ENCODE results near the gene TMEM139.

The TMEM139 gene

DNA sequence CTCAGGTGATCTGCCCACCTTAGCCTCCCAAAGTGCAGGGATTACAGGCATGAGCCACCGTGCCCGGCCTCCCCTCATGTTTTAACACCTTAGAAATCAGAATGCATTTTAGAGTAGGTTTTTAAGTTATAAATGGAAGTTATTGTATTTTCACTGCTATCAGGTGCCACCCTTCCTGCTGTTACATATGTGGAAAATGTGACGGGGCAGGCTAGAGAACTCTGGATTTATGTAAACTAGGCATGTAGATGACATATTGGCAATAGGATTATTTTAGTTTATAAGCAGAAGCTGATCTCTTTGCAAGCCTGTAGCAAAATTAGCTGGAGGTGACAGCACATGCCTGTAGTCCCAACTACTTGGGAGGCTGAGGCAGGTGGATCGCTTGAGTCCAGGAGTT, 5.5 kb downstream of the TMEM139 start:
- DNase-seq: no peak

DNA sequence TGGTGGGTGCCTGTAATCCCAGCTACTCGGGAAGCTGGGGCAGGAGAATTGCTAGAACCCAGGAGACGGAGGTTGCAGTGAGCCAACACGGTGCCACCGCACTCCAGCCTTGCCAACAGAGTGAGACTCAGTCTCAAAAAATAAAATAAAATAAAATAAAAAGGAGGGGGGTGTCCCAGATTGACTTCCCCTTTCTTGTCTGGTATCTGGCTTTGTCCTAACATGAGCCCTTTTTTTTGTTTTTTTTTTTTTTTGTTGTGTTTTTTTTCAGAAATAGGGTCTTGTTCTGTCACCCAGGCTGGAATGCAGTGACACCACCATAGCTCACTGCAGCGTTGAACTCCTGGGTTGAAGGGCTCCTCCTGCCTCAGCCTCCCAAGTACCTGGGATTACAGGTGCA, 8.1 kb downstream of the TMEM139 start:
- no peak for DNase-seq

DNA sequence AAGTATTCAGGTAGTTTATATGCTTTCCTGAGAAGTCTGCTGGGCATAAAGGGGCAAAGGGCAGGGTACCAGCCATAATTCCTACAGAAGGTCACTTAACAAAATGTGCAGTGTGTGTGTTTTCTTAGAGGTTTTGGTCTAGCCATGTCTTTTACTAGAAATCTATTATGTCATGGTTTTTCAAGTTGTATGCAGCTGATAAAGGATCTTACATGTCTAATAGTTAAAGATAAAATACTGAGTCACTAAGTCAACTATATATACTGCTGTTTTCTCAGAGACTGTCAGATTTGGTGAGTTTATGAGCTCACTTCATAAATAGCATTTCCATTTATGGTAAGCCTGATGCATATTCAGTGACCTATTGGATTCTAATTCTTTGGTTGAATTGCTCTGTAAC, 11.1 kb downstream of the TMEM139 start:
- DNase-seq: no peak

DNA sequence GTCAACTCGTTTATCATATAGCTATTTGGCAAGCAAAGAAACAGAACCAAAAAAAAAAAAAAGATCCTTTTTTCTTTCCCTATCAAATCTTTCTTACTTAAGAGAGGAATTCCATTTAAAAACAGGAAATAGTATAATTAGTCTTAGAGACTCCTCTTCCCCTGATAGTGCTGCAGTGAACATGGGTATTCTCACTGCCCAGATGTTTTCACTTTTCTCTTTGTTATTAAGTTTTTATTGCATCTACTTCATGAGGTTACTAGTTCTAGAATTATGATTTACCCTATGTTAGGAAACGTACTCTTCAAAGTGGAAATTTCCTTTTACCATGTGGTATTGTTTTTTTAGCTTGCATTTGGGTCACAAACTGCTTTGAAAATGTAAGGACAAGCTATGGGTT, 11.9 kb downstream of the TMEM139 start:
- no peak for DNase-seq

DNA sequence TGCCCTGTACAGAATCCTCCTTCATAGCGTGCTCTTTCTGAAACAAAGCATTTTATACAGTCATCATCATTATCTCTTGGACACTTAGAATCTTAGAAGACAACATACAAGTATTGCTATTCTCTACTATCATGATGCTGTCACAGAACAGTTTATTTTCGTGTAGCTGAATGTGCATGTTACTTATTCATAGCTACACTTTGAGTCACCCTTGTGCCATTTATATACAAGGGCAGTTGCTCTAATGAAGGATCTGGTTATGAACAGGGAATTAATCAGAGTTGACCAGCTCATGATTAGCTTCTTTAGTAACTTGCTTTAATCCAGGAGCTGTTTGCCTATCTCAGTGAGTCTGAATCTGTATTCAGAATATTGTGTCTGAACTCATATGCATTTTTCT, 14.6 kb downstream of the TMEM139 start:
- no peak for DNase-seq

DNA sequence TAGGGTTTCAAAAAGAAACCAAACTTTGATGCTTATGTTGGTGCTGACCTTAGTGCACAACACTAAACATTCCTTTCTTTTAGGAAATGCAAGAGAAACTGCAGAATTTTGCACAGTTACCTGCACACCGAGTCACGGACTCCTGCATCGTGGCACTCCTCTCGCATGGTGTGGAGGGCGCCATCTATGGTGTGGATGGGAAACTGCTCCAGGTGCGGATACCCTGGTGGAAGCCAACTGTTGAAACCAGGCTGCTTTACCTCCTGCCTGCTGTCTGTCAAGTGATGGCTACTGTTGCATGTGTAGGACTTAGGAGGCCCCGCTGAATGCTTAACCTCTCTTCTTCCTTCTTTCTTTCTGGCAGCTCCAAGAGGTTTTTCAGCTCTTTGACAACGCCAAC, 15.1 kb downstream of the TMEM139 start:
- DNase-seq: peak; percentile 59

DNA sequence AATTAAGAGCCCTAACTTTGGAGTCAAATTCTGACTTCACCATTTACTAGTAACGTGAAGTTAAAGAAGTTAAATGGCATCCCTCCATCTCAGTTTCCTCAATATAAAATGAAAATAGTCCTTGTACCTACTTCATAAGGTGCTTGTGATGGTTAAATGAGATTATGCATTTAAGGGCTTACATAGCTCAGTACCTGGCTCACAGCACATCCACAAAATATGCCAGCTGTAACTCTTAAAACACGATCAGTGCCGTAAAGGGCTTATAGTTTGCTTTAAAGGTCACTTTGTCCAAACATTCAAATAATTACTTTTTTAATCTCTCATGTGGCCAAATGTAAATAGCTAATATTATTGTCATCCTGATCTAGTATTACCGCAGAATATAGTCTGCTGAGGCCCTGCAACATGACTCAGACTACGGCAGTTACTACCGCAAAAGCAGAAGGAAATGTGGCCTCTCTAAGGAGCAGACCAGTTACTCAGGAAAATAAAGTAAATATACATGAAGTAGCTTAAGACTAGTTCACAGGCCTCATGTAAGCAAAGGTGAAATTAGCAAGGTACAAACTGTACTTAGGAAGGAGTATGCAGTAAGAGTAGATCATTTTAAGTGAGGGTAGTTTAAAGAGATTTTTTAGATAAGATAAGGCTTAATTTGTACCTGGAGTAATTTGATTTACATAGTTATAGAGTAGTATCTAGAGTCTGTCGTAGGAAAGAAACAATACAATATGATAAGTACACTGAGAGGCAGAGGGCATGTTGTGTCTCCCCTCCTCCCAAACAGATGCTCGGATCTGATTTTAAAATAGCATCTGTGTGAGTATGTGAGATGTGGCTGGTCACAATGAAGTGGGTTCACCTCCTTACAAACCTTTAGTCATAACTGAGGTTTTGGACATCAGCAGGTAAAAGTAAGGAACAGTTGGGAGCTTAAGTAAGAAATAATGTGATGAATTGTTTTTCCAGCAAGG, 16.5 kb downstream of the TMEM139 start:
- peak; percentile 28 for DNase-seq

DNA sequence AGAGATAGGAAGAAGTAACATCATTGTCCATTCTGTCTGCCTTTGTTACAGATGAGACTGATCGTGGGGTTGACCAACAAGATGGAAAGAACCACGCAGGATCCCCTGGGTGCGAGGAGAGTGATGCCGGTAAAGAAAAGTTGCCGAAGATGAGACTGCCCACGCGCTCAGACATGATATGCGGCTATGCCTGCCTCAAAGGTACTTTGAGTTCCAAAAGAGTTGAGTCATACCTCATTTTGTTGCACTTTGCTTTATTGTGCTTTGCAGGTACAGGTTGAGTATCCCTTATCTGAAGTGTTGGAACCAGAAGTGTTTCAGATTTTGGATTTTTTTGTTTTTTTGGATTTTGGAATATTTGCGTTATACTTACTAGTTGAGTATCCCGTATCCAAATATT, 19.0 kb downstream of the TMEM139 start:
- DNase-seq: no peak

DNA sequence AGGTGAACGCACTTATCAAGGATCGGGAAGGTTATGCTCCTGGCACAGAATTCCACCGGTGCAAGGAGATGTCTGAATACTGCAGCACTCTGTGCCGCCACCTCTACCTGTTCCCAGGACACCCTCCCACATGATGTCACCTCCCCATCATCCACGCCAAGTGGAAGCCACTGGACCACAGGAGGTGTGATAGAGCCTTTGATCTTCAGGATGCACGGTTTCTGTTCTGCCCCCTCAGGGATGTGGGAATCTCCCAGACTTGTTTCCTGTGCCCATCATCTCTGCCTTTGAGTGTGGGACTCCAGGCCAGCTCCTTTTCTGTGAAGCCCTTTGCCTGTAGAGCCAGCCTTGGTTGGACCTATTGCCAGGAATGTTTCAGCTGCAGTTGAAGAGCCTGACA, 20.2 kb downstream of the TMEM139 start:
- DNase-seq: no peak

DNA sequence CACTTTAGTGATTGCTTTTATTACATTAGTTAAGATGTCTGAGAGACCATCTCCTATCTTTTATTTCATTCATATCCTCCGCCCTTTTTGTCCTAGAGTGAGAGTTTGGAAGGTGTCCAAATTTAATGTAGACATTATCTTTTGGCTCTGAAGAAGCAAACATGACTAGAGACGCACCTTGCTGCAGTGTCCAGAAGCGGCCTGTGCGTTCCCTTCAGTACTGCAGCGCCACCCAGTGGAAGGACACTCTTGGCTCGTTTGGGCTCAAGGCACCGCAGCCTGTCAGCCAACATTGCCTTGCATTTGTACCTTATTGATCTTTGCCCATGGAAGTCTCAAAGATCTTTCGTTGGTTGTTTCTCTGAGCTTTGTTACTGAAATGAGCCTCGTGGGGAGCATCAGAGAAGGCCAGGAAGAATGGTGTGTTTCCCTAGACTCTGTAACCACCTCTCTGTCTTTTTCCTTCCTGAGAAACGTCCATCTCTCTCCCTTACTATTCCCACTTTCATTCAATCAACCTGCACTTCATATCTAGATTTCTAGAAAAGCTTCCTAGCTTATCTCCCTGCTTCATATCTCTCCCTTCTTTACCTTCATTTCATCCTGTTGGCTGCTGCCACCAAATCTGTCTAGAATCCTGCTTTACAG, 20.8 kb downstream of the TMEM139 start:
- DNase-seq: peak; percentile 70

DNA sequence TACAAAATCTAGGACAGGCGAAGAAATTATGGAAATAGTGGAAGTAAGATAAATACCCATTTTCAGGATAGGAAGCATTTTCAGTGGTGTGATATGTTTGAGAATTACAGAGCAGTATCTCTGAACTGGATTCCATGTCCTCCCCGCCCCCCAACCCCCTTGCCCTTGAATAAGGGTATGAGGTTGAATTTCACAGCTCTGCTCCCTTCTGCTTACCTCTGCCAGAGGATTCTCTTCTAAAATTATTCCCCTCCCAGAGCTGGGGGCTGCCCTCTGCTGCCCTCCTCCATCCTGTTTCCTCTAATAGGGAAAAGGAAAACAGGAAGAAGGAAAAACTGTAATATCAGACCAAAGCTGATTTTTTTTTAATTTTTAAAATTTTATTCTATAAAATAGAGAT, 23.9 kb downstream of the TMEM139 start:
- no peak for DNase-seq

DNA sequence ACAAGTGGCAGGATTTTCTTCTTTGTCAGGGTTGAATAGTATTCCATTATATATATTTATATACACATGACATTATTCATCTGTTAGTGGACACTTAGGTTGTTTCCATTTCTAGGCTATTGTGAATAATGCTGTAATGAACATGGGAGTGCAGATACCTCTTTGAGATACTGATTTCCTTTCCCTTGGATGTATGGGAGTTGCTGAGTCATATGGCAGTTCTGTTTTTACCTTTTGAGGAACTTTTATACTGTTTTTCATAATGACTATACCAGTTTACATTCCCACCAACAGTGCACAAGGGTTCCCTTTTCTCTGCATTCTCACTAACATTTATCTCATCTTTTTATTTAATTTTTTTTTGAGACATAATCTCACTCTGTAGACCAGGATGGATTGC, 29.4 kb downstream of the TMEM139 start:
- DNase-seq: no peak

DNA sequence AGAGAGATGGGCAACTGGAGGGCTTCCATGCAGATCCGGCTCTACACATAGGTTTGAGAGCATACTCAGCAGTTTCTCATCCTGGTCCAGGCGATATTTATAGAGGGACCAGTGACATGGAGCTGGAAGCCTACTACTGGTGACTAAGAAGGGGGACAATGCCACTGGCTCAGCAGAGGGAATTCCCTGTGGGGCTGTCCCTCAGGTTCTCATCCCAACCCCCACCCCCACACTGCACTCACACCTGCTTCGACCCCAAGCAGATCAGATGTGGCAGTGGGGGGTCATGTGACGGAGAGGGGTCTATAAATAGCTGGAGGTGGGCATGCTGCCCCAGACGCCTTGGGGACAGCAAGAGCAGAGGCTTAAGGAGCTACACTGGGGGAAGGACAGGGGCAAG, 31.0 kb downstream of the TMEM139 start, which contains the start of gene CLCN1:
TSS of gene CLCN1 (plus strand) at position 336 of the 400 bp plus-strand sequence. CDS start 102 bp downstream, outside the sequence.
- DNase-seq: no peak

DNA sequence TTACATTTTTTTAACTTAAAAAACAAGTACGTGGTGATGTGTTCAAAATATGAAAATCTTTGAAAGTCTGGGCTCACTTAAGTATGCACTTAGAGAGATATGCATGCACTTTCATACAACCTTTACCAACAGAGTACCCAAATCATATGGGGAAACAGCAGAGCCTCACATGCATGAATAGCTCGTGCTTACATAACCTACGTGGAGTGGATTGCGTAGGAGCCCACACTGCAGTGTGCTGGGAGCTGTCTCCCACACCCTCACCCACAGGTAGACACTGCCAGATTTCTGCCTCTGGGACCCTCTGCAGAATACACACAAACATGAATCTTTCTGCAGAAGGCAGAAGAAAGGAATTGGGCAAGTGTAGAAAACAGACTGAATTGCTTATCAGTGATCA, 31.7 kb downstream of the TMEM139 start:
- DNase-seq: no peak

DNA sequence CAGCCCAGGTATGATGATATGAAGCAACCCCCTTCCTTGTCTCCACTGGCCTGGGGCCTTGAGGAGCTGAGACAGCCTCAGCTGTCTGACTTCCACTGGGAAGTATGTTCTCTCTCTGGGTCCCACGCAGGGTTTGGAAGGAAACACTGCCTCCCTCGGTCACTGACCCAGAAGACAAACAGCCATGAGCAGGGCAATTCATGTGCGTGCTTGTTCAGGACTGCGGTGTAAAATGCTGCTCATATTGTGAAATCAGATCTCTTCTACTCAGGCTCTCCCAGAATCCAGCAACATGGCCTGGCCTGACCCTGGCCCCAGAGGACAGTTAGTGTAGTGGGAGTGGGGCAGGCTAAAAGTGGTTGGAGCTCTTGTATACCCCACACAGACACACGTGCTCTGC, 33.9 kb downstream of the TMEM139 start:
- no peak for DNase-seq

DNA sequence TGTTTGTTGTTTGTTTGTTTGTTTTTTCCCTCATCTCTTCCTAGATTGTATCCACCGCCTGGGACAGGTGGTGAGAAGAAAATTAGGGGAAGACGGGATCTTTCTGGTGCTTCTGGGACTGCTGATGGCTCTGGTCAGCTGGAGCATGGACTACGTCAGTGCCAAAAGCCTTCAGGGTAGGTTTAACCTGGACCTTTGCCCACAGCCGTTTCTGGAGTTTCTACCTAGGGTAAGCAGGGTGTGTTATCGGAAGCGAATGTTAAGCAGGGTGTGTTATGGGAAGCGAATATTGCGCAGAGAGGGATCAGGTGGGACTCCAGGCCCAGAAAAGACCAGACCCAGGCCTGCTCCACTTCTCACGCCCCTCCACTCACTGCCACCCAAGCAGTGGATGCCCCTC, 35.9 kb downstream of the TMEM139 start:
- DNase-seq: no peak

DNA sequence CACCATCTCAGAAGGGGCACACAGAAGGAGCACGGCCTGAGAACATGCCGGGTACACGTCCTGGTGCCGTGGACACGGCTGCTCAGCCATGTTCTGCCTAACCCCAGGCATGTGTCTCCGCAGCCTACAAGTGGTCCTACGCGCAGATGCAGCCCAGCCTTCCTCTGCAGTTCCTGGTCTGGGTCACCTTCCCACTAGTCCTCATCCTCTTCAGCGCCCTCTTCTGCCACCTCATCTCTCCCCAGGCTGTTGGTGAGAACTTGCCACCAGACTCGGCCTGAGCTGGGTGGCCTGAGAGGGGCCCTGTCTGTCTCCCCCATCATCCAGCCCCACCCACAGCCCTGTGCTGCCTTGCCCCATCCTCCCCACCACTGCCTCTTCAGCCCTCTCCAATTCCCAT, 36.5 kb downstream of the TMEM139 start:
- DNase-seq: no peak

DNA sequence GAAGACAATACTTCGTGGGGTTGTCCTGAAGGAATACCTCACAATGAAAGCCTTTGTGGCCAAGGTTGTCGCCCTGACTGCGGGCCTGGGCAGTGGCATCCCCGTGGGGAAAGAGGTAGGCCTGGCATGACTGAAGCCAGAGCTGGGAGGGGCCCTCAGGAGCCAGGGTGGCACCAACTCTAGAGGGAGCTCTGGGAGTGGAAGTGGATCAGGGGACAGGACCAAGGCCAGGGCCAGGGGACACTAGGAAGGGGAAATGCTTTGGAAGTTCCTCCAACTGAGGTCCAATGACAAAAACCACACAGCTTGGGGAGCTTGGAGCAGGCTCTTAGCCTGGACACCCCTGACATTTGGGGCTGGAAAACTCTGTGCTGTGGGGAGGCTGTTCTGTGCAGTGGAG, 37.0 kb downstream of the TMEM139 start:
- DNase-seq: peak; percentile 31

DNA sequence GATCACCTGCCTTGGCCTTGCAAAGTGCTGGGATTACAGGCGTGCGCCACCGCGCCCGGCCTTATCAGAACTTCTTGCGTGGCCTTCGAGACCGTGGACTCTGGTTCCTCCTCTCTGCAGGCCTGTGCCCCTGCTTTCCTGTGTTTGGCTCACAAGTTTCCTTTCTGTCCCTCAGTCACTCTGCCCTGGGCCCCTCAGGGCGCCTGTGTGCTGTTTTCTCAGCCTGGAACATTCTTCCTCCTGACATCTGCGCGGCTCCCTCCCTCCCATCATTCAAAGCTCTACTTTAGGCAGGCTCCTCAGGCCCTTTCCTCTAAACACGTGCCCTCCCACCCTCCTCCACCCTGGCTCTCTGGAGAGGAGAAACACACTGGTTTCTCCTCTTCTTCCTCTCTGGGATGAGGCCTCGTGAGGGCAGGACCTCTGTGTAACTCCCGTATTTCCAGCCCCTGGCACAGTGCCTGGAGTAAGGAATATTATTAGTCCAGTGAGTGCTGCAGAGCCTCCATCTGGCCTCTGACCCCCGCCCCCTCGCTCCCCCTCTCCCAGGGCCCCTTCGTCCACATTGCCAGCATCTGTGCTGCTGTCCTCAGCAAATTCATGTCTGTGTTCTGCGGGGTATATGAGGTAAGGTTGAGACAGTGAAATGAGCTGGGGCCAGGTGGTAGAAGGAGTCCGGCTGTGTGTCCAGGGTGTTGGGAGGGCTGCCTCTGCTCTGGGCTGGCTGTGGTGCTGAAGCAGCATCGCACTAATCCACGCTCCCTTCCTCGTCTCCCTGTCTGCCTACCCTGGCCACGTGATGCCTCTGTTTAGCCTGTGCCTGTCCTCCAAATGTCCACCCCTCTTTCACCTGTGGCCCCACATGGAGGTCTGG, 38.2 kb downstream of the TMEM139 start:
- no peak for DNase-seq

DNA sequence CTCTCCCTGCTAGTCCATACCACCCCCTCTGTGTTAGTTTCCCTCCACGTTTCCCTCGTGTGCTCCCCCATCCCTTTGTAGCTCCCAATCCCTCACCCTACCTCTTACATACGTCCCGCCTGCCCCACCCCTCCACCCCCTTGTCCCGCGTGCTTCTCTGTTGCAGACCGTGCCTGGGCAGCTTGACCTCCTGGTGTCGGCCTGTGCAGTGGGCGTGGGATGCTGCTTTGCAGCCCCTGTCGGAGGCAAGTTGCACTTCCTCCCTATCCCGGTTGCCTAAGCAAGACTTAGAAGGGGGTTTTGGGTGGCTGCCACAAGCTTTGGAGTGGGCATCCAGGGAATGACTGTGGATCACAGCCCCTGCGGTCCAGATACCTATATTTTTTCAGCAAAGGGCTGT, 38.9 kb downstream of the TMEM139 start:
- DNase-seq: no peak

DNA sequence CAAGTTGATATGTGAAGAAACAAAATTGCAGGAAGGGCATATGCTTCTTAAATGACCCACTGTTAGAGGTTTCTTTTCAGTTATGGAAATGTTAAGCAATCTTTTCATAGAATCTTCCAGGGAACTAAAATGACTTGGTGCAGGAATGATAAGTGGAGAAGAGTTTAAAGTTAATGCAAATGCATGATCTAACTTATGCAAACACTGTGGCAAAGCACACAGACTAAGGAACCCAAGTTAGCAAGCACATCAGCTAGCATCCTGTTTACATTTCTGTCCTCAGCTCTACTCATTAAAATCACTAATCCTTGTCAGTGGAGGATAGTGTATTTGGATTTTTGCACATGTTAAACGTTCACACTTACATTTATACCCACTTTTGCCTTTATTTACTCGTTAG, 40.5 kb downstream of the TMEM139 start:
- DNase-seq: no peak

DNA sequence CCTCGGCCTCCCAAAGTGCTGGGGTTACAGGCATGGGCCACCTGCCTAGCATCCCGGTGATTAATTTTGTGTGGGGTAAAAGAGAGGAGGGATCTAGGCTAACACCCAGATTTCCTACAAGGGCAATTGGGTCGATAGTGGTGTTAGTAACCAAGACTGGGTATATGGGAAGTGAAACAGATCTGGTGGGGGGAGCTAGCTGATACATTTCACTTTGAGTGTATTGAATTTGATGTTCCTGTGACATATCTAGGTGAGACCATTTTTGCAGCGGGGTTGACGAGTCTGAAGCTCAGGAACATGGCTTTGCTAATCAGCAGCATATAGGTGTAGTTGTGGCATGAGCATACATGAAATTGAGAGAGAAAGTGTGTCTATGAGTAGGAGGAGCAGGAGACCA, 43.1 kb downstream of the TMEM139 start:
- DNase-seq: no peak

DNA sequence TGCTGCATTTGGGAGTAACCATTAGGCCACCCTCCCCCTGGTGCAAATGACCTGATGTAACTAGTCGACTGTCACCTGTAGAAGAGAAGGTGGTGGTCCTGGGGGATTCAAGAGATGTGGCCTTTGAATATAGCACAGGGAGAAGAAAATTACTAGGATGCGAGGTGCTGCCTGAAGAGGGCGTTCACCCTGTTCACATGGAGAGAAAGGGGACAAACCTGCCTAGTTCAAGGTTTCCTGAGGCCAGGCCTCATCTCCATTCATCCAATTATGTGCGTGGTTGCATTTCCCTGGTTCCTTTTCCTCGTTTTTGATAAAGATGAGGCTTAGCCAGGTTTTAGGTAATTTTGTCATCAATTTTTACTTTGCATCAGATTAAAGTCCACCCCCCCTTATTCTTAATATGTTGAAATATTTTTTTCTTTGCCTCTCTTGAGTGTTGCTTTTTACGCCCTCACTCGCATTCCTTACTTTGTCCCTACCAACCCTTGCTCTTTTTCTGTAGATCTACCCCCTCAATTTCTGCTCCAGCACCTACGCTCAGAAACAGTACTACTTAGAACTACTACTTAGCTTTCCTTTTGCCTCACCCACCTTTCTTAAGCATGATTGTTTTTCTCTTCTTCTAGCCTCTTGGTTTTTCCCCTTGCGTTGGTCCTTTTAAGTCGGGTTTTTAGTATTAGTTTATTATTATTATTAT, 44.9 kb downstream of the TMEM139 start:
- DNase-seq: no peak
